Epithelial cell of esophagus (primary cell): ENCODE data around the gene PRDM15.

Source experiments
- DNase-seq: peaks from one replicate; pipeline ENCODE4 v3.0.0; 2010; ENCODE audit warnings: low read depth
- H3K4me3 ChIP-seq: 2 replicates; pipeline ENCODE4 v1.5.1; 2011; ENCODE audit warnings: mild to moderate bottlenecking, low read length, control low read depth
- CTCF ChIP-seq: IDR thresholded peaks from 2 replicates; pipeline ENCODE4 v1.5.1; 2011; ENCODE audit warnings: low read depth, mild to moderate bottlenecking, low read length, control low read depth, inconsistent platforms; ENCODE audit not compliant: insufficient read depth; ENCODE audit errors: missing control alignments

Gene PRDM15

GRCh38 chr21:41885341-41886024, 6.3 kb upstream of the PRDM15 start:
- DNase-seq, result no peak
- no peak overlapping the region for H3K4me3 ChIP-seq
- no peak for TF ChIP-seq CTCF

- H3K4me3 ChIP-seq, result no peak overlapping the region
- DNase-seq, result no peak
- no peak for TF ChIP-seq CTCF
Measured at GRCh38 chr21:41884501-41885030, 5.4 kb upstream of the PRDM15 start.

GRCh38 chr21:41883582-41883981, 4.4 kb upstream of the PRDM15 start:
- no peak for TF ChIP-seq CTCF
- DNase-seq, result no peak
- H3K4me3 ChIP-seq, result no peak overlapping the region

GRCh38 chr21:41881051-41881450, 1.9 kb upstream of the PRDM15 start:
- no peak for DNase-seq
- H3K4me3 ChIP-seq, result no peak overlapping the region
- no peak for TF ChIP-seq CTCF

GRCh38 chr21:41880153-41880552, 1.0 kb upstream of the PRDM15 start:
- no peak for TF ChIP-seq CTCF
- peak overlapping the region; percentile 65 for H3K4me3 ChIP-seq
- no peak for DNase-seq

- peak; percentile 88 for DNase-seq
- no peak for TF ChIP-seq CTCF
- peak overlapping the region; percentile 70 for H3K4me3 ChIP-seq
Measured at GRCh38 chr21:41878831-41879189, 334 bp downstream of the PRDM15 start.
